ENCODE data around the gene CDK16.

Gene CDK16

DNA sequence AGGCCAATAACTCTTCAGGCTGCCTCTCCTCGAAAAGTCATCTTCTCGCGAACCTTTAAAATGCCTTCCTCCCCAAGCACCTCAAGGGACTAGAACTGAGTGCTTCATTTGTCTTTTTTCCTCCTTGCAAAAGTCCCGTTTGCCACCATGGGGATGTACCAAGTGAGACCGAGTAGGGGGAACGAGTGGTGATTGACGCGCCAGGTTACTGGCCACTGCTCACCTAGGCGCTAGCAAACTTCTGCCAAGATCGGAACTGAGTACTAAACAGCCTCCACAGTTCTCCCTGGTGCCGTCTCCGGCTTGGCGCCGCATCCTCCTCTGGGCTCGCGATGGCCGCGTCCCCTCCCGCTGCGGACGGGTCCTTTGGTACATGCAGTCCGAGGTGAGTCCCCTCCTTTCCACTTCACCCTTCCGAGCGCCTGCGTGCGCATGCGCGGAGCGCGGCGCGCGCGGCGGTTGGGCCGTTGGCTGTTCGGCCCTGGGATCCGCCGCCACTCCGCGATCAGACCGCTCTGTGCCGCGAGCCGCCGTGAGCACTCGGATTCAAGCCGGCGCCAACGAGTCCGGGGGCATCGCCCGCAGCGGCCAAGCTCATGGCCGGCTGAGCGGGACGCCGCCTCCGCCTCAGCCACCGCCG lies at the start of gene CDK16:
Gene CDK16, plus strand, starts transcription at position 402 of the 640 bp plus-strand sequence. CDS start 4,877 bp downstream, outside the sequence.
- FAIRE-seq = no peak

DNA sequence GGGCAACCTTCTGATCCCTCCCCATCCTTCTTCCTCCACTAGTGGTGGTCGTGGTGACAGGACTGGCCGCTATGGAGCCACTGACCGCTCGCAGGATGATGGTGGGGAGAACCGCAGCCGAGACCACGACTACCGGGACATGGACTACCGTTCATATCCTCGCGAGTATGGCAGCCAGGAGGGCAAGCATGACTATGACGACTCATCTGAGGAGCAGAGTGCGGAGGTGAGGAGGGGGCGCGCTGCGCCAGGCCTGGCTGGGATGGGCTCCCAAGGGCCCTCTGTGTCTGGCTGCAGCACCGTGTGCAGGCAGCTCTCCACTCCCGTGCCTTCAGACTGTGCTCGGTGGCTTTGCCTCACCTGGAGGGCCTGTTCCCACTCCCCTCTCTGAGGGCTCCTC lies 49.2 kb upstream of the CDK16 start:
- no peak for FAIRE-seq

GRCh38 chrX:47169726-47170515 lies 48.6 kb upstream of the CDK16 start:
- FAIRE-seq = no peak

DNA sequence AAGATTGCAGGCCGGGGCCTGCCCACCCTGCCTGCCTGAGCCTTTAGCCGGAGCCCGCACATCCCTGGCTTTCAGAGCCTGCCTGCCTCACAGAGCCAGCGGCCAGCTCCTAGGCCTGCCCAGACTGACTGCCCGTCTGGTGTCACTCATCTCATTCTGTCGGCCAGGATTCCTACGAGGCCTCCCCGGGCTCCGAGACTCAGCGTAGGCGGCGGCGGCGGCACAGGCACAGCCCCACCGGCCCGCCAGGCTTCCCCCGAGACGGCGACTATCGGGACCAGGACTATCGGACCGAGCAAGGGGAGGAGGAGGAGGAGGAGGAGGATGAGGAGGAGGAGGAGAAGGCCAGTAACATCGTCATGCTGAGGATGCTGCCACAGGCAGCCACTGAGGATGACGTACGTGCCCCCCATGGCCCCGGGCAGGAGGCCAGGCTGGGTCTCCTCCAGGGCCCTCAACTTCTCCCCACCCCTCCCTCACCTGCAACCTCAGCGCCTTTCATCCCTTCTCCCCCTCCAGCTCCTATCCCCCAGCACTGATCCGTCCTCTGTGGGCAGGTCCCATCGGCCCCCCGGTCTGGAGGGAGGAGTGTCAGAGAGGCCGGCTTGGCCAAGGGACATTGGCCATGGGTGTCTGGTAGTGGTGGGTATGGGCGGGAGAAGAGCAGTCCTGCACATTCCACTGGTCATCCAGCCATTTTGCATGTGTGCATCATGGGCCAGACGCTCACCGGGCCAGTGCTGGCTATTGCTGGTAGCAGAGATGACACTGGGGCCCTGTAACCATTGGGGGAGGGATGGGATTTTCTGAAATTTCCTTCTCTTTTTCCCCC lies 47.4 kb upstream of the CDK16 start:
- no peak for FAIRE-seq

- FAIRE-seq = no peak
Observed at GRCh38 chrX:47171996-47172395, 46.5 kb upstream of the CDK16 start.

DNA sequence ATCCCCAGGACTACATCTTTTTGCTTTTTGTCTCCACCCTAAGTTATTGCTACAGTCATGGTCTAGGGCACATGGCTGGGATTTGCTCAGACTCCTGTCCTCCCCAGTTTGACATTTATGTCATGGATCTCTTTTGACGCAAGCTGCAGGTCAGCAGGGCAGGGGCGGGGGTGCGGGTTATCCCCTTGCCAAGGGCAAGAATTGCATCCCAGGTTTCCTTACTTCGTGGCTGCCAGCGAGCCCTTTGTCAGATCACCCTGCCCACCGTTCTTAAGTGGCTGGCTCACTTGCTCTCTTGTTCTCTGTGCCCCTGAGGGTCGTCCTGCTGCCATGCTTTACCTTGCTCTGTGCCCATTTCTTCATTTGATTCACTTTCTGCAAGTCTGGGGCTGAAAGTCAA lies 45.9 kb upstream of the CDK16 start:
- FAIRE-seq = no peak

DNA sequence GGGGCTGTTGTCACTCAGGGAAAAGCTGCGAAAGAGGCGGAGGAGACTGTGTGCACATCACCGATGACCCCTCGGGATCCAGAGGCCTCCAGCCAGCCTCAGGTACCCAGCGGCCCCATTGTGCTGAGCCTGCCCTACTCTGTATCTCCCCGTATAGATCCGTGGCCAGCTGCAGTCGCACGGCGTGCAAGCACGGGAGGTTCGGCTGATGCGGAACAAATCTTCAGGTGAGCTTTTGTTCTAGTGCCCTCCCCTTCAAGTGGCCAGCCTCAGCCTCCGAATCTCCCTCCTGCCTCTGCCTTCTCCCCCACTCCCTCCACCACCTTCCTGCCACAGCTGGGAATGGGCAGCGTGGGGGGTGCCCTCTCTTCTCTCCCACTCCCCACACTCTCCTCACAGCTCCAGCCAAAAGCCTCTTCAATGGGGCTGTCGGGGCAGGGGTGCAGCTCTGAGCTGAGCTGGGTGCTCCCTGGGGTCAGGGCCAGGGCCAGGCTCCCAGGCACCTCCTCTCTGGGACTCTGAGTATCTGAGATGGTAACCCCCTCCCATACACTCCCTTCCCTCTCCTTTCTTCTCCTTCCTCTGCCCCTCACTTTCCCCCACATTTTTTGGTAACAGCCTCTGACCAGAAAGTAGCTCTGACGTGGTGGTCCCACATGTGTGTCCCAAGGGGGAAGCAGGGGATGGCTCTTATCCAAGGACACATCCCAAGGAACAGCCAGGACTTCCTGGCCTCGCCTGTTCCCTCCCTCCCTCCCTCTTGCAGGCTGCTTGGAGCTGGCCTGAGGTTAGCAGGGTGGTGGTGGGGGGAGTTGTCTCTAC lies 45.3 kb upstream of the CDK16 start:
- FAIRE-seq = no peak

DNA sequence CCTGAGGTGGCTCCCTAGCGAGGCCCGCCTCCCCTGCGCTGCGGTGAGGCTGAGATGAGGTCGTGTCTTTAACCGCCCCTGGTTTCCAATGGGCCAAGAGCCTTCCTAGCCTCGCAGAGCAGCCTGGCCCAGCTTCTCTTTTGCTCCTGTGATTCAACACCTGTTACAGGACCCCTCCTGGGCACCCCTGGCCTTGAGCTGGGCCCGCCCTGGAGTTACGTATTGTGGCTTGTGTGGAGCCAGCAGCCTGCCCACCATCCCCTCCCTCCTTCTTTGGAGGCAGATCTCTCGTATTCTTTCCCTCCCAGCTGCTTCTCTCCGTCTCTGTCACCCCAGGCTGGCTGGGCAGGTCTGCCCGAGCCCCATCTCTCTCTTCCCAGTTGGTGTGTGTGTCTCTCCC lies 44.1 kb upstream of the CDK16 start:
- no peak for FAIRE-seq

- FAIRE-seq = no peak
Observed at GRCh38 chrX:47174846-47175587, 43.5 kb upstream of the CDK16 start.

GRCh38 chrX:47175588-47175980 lies 42.9 kb upstream of the CDK16 start:
- FAIRE-seq = no peak

DNA sequence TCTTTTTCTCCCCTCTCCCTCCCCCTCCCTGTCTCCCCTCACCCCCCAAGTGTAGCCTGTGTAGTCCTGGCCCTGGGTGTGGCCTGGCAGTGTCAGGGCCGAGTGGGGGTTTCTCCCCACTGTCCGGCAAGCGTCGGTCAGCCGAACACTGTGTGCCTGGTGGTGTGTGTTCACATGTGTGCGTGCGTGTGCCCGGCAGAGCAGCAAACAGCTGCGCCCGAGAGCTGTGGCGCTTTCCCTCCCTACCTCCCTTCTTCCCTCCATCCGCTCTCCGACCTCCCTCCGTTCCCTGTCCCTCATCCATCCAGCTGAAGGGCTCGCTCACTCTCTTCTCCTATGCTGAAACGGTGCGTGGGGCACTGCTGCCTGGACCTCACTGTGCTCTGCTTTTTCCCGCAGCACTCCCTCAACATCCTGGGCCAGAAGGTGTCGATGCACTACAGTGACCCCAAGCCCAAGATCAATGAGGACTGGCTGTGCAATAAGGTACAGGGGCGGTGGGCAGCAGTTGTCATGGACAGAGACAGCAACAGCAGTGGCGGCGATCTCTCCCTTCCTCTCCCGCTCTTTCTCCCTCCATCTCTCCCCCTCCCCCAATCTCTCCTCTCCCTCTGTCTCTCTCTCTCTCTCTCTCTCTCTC lies 42.3 kb upstream of the CDK16 start:
- FAIRE-seq = no peak

- no peak for FAIRE-seq
Observed at GRCh38 chrX:47177079-47177478, 41.4 kb upstream of the CDK16 start.

DNA sequence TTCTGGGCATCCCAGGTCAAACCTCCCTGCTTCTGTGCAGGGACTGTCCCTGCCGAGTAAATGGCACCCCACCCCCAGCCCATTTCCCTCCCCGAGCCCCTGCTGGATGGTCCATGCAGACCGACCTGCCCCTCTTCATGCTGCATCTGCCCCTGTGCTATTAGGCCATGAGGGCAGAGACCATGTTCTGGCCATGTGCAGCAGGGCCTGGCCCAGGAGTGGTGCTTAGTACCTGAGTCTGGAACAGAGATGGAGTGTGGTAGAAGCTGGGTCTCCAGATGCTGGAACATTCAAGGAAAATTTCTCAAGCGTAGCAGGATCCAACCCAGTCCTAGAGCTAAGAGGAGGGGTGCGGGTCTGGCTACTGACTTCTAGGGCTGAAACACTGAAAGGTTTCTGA lies 40.1 kb upstream of the CDK16 start:
- FAIRE-seq = no peak

DNA sequence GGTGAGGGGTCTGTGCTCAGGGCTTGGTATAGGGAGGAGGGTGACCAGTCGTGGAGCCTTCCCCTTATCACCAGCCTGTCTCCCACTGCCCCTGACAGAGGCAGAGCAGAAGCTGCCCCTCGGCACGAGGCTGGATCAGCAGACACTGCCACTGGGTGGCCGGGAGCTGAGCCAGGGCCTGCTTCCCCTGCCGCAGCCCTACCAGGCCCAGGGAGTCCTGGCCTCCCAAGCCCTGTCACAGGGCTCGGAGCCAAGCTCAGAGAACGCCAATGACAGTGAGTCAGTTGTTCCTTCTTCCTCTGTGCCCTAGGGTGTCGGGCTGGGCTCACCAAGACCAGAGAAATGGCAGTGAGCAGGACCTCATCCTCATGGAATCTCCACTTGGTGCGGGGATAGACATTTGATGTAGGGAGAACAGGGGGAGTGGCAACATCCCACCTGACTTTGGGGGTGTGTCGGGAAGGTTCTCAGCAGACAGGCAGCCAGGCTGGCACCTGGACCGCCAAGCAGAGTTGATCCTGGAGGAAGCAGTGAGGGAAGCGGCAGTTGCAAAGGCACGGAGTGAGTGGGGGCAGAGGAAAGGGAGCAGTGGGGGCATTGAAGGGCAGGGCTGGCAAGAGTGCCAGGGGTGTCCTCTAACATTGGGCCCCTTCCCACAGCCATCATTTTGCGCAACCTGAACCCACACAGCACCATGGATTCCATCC lies 39.1 kb upstream of the CDK16 start:
- no peak for FAIRE-seq

GRCh38 chrX:47179928-47180255 lies 38.6 kb upstream of the CDK16 start:
- no peak for FAIRE-seq

DNA sequence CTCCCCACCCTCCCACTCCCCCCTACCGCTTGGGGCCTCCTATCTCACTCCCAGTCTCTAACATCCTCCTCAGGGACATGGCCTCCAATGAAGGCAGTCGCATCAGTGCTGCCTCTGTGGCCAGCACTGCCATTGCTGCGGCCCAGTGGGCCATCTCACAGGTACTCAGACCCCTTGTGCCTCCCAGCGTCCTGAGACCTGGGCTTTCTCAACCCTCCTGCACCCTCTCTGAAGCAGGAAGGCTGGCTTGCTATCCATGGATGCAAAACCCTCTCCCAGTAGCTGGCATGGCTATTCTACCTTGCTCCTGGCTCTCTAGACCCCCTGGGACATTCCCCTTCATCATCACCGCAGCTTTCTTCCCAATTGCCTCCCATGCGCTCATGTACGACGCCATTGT lies 38.1 kb upstream of the CDK16 start:
- no peak for FAIRE-seq

GRCh38 chrX:47181301-47181700 lies 37.2 kb upstream of the CDK16 start:
- no peak for FAIRE-seq

DNA sequence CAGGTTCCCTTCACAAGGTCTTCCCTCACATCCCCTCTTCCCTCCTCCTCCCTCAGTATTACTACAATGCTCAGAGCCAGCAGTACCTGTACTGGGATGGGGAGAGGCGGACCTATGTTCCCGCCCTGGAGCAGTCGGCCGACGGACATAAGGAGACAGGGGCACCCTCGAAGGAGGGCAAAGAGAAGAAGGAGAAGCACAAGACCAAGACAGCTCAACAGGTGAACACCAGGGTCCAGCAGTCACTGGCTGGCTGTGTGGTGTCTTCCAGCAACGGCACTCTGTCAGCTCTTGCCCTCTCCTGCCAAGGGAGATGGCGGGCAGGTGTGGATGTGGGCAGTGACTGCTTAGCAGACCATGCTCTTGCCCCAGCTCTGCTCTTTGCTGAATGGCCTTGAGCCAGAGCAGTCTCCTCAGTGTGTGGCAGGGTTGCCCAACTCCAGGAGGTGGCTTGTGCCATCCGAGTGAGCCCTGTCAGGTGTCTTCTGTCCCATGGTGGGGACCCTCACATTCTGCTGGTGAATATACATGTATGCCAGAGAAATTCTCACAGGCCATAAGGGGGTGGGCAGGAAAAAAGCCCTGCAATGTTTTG lies 36.3 kb upstream of the CDK16 start:
- no peak for FAIRE-seq

DNA sequence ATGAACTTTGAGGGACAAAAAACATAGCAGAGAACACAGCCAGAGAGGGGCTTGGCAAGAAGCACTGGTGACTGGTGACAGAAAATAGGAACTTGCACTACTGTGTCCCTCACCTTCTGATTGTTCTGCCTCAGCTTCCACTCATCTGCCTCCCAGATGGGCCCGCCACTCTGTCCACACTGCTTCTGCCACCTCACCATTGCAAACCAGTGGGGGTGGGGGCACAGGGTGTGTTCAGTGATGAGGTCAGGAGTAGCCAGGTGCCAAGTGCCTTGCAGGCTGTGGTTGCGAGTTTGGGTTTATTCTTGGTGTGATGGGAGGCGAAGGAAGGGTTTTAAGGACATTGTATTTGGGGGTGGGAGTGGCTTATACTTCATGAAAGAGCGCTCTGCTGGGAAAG lies 34.0 kb upstream of the CDK16 start:
- no peak for FAIRE-seq

DNA sequence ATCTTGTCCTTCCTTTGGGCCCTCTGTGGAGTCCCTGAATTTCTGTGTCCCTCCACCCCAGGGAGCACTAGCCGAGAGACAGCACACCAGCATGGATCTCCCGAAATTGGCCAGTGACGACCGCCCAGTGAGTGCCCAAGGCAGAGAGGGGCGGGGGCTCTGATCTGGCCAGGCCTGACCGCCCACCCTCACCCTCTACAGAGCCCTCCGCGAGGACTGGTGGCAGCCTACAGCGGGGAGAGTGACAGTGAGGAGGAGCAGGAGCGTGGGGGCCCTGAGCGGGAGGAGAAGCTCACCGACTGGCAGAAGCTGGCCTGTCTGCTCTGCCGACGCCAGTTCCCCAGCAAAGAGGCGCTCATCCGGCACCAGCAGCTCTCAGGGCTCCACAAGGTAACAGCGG lies 33.2 kb upstream of the CDK16 start:
- FAIRE-seq = no peak
